ENCODE results near the gene HOXA1.

Gene HOXA1

DNA sequence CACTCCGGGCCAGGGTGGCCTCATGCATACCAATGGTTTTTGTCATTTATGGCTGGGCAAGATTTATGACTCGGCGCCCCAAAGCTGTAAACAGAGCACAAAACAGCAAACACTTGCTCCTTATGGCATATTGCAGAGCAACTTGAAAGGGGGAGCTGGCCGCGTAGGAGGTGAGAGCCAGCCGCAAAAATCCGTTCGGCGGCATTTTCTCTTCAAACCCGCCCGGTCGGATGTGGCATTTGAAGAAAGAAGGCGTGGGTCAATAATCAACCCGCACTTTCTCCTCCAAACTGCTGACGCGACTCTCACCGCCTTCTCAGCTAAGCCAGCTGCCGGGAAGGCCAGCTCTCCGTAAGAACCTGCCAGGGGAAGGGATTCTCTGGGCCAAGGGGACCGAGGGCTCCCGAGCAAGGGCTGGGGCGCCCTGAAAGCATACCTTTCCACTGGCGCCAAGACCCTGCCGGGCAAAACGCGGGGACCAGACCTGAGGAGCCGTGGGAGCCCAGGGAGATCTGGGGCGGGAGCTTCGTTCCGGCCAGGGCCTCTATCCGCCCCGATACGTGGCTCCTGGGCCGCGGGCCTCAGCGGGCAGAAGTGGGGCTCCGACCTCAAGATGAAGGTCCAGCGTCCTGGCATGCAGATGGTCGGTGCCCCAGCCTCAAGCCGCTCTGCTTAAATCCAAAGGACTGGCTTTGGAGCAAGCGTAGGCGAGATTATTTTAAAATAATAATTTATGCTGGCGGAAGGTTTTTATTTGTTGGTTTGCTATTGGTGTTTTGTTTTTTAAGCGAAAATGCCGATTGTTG, 19.6 kb upstream of the HOXA1 start:
- Mint-ChIP-seq H3K27me3 (peaks cover 12% of the 10 kb centered on the region), H3K4me3 (no peak overlapping the region), H3K4me1 (ENCODE audit: low read depth) (no peaks in the 10 kb centered on the region), H3K36me3 (ENCODE audit: low read depth) (no peaks in the 10 kb centered on the region), H3K27ac (no peak overlapping the region), H3K9me3 (no peaks in the 10 kb centered on the region)
- intact Hi-C loops (cut with micrococcal nuclease), result no loop called here

DNA sequence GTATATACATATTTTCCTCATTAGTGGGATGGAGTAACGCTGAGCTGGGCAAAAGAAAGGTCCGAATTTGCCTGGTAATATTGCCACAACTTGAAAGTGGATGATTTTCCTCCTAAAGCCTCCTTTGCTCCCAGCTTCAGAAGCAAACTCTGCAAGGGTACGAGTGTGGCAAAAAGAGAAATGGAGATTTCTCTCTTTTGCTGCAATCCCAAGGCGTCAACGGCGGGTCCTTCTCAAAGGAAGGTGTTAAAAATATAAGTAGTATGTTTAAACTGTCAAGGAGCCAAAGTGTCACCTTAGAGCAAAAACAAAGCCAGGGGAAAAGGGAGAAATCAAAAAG, 19.1 kb upstream of the HOXA1 start:
- no peaks in the 10 kb centered on the region for H3K9me3 Mint-ChIP-seq
- H3K36me3 Mint-ChIP-seq (ENCODE audit: low read depth), result no peaks in the 10 kb centered on the region
- H3K27ac Mint-ChIP-seq, result no peak overlapping the region
- H3K27me3 Mint-ChIP-seq, result peaks cover 13% of the 10 kb centered on the region
- intact Hi-C loops (cut with micrococcal nuclease), result no loop called here
- H3K4me1 Mint-ChIP-seq (ENCODE audit: low read depth), result no peaks in the 10 kb centered on the region
- no peak overlapping the region for H3K4me3 Mint-ChIP-seq

DNA sequence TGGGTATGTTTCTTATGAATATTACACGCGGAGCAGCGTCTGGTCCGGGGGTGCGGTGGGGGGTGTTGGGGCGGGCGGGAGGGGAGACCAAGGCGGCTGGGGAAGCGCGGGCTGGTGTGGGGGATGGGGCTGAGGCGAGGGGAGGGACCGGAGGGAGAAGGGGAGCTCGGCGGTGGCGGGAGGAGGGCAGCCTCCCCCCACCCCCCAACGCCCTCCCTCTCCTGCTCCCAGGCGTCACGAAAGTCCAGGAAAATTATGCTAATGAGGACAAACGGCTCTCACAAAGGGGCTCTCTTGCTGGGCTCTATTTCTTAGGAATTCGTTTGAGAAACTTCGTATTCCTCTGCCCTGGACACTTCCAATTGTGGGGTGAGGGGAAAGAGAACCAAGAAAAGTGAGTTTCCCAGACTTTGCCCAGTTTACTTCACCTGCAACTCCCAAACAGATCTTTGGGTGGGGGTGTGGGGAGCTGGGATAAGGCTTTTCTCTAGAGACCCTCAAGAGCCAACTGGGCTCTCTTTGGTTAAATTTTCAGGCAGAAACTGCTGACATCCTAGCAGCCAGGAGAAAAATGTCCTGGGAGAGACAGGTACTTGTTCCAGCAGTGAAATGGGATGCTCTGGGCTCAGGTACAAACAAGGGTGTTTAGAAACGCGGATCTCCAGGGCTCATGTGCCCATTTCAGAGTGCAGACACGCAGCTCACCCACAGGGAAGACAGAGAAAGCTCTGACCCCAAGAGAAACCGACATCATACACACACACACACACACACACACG, 18.4 kb upstream of the HOXA1 start:
- H3K36me3 Mint-ChIP-seq (ENCODE audit: low read depth), result no peaks in the 10 kb centered on the region
- intact Hi-C loops (cut with micrococcal nuclease), result no loop called here
- H3K27ac Mint-ChIP-seq, result no peak overlapping the region
- H3K27me3 Mint-ChIP-seq, result peaks cover 12% of the 10 kb centered on the region
- H3K9me3 Mint-ChIP-seq, result no peaks in the 10 kb centered on the region
- H3K4me3 Mint-ChIP-seq, result no peak overlapping the region
- H3K4me1 Mint-ChIP-seq (ENCODE audit: low read depth), result no peaks in the 10 kb centered on the region

DNA sequence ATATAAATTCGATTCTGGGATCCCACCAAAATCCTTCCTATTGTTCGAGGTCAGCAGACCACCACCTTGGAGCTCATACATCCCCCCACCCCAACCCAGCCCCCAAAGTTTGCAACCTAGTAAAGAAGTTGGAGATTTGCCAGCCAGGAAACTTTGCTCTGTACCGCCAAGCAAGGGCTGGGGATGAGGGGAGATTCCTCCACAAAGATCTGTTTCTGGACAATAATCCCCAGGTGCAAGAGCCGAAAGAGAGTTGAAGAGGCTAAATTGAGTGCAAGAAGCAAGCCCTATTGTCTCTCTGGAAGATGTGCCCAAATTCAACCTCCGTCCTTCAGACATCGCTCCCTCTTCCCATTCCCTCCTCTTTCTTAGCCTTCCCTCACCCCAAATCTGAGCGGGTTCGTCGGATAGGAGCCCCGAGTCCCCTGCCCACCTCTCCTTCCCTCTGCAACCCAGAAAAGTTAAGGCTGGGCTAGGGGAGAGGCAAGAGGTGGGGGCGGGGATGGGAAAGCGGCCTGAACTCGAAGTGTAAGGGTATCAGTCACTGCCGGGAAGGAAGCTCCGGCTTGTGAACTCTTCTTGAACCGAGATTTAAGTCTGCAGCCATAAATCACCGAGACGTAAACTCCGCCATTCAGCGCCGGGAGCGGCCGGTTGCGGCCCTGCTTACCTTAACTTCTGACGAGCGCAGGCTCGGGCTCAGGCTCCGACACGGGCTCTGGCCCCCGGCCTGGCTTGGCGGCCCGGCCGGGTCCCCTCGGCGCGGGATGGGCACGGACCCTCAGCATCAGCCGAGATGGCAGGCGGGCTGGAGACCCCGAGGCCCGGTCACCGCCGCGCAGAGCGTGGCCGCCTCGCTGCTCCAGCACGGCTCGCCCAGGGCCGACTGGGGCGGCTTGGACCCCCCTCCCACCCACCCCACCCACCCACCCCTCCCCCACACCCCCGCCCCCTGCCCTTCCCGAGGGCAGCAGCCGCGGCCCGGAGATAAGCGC, 17.5 kb upstream of the HOXA1 start:
- Mint-ChIP-seq H3K36me3 (ENCODE audit: low read depth) (no peaks in the 10 kb centered on the region), H3K9me3 (no peaks in the 10 kb centered on the region), H3K4me3 (no peak overlapping the region), H3K27ac (no peak overlapping the region), H3K27me3 (peaks cover 12% of the 10 kb centered on the region), H3K4me1 (ENCODE audit: low read depth) (no peaks in the 10 kb centered on the region)
- intact Hi-C loops (cut with micrococcal nuclease), result no loop called here

DNA sequence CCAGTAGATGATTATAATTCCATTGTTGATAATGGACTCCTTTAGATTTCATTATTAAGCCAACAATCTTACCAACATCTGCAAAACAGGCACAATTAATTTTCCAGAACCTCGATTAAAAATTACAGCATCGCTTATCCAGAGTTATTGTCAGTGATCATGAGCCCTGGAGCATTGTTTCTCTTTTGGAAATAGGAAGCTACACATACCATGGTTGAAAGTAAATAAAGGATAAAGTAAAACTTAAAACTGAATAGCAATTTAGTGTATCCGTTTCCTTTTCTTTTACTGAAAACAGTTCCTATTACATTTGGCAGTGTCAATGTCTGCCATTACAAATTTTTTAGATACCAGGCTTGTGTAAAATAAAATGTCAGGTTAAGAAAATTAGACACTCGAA, 16.6 kb upstream of the HOXA1 start:
- intact Hi-C loops (cut with micrococcal nuclease), result no loop called here
- H3K27me3 Mint-ChIP-seq, result peaks cover 12% of the 10 kb centered on the region
- peaks cover 5% of the 10 kb centered on the region for H3K36me3 Mint-ChIP-seq (ENCODE audit: low read depth)

DNA sequence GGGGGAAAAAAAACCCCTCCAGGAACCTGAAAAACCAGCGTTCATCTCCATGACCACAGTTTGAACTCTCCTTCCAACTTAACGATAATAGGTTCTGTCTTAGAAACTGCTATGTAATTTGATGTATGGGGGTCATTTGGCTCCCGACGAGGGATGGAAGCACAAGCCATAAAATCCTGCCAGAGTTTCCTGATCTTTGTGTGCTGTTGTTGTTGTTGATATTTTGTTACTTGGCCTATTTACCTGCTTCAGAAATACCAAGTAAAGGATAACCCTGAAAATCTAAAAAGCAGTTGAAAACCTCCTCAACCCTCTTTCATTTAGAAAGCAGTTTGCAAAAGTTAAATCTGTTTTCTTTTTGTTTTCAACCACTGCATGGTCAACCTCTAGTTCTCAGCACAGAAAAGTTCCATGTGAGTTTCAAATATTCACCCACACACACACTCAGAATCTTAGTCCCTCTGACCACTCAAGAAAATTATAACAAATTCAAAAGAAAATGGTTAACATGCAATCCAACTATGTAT, 16.0 kb upstream of the HOXA1 start:
- no peaks in the 10 kb centered on the region for H3K4me1 Mint-ChIP-seq (ENCODE audit: low read depth)
- intact Hi-C loops (cut with micrococcal nuclease), result no loop called here

More for the DNA sequence above, 16.6 kb upstream of the HOXA1 start:
- Mint-ChIP-seq H3K27ac (no peak overlapping the region), H3K9me3 (peaks cover 6% of the 10 kb centered on the region), H3K4me3 (no peak overlapping the region), H3K4me1 (ENCODE audit: low read depth) (no peaks in the 10 kb centered on the region)

DNA sequence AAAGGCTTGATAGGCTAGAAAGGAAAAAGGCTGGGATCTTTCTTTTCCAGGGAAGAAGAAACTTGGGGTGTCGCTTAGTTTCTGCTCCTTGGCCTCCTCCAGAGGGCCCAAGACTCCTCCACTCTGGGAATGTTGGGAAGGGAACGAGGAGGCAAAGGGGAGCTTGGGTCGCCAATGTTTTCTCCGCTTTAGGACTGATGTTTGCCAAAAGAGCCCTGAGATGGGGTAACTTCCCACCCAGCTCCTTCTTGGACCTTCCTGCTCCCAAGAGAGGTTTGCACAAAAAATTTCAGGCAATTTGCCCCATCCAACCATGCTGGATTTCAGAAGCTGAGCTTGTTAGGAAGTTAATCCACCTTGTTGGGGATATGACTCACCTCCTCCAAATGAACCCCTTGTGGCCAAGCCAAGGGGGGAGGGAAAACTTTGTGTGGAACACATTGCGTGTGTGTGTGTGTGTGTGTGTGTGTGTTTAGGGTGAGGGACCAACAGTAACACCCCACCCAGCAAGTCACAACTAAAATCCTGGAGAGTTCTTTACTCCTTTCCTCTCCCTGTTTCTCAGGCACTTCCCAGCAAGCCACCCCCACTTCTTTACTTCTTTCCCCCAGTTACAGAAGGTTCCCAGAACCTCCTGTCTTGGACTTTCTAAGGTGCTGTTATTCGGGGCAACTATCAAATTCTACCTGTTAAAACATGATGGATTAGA, 15.4 kb upstream of the HOXA1 start:
- intact Hi-C loops (cut with micrococcal nuclease), result no loop called here
- Mint-ChIP-seq H3K4me1 (ENCODE audit: low read depth) (no peaks in the 10 kb centered on the region), H3K36me3 (ENCODE audit: low read depth) (peaks cover 6% of the 10 kb centered on the region), H3K27me3 (peaks cover 16% of the 10 kb centered on the region), H3K9me3 (peaks cover 8% of the 10 kb centered on the region), H3K4me3 (no peak overlapping the region), H3K27ac (no peak overlapping the region)

More for the DNA sequence above, 16.0 kb upstream of the HOXA1 start:
- no peak overlapping the region for H3K4me3 Mint-ChIP-seq
- H3K36me3 Mint-ChIP-seq (ENCODE audit: low read depth), result peaks cover 6% of the 10 kb centered on the region
- no peak overlapping the region for H3K27ac Mint-ChIP-seq
- H3K27me3 Mint-ChIP-seq, result peaks cover 11% of the 10 kb centered on the region
- peaks cover 8% of the 10 kb centered on the region for H3K9me3 Mint-ChIP-seq

DNA sequence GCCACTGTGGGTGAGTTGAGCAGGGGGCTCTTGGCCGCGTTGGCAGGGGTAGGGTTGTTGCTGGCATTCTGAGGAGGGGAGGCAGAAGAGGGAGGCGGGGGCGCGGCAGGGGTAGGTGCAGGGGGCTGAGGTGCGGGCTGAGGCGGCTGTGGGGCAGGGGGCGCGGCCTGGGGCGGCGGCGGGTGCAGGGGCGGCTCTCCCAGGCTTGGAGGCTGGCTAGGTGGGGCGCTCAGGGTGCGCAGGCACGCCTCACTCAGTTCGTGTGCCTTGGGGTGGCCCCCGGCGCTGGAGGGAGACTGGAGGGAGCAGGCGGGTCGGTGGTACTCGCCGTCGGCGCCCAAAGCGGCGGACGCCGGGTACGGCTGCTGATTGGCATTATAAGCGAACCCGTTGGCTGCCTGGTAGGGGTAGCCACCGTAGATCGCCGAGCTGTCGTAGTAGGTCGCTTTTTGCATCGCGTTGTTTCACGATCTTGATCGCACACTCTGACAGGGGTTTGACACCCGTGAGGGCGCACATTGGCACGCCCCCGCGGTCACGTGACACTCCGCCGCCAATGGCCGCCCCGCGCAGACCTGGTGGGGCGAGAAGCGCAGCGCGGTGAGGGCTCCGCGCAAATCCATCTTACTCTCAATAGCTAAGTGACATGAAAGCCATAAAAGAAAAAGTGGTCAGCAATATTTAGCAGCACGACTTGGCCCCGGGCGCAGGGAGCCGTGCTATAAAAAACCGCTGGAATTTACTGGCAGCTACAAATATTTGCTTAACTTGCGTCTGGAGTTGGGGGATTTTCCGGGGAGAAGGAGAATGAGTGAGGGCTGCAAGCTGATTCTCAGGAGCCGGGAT, 14.6 kb upstream of the HOXA1 start:
- intact Hi-C loops (cut with micrococcal nuclease), result no loop called here
- H3K4me1 Mint-ChIP-seq (ENCODE audit: low read depth), result no peaks in the 10 kb centered on the region
- H3K27ac Mint-ChIP-seq, result no peak overlapping the region
- H3K9me3 Mint-ChIP-seq, result peaks cover 8% of the 10 kb centered on the region
- no peak overlapping the region for H3K4me3 Mint-ChIP-seq
- peaks cover 24% of the 10 kb centered on the region for H3K27me3 Mint-ChIP-seq
- peaks cover 6% of the 10 kb centered on the region for H3K36me3 Mint-ChIP-seq (ENCODE audit: low read depth)

DNA sequence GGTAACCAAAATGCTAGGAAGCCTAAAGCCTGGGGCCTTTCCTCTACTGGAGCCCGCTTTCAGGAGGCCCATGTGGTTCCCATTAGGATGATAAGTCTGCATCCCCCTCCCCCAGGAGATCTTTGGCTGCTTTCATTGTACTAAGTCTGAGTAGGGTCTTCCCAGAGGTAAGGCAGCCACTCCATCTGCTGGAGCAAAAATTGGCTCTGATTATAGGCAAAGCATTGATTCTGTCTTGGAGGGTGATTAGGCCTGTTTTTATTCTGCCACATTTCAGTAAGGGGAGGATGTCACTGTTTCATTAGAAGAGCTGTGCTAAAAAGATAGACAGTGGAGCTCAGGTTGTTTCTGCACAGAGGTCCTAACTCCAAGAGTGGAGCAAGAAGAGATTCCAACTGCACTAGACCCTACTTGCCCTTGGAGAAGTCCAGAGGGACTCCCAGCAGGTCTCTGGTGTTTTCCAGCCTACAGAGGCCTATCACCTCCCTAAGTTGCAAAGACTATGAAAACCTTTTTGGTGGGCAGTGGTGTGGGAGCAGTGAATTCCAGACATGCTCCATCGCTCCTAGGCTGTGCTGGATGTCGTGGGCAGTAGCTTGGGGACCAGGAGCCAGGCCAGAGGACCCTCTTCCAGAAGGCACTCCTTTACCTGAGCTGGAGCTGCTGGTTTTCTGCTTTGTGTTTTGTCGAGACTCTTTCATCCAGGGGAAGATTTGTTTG, 13.8 kb upstream of the HOXA1 start:
- Mint-ChIP-seq H3K27ac (no peak overlapping the region), H3K36me3 (ENCODE audit: low read depth) (peaks cover 6% of the 10 kb centered on the region)
- intact Hi-C loops (cut with micrococcal nuclease), result no loop called here

DNA sequence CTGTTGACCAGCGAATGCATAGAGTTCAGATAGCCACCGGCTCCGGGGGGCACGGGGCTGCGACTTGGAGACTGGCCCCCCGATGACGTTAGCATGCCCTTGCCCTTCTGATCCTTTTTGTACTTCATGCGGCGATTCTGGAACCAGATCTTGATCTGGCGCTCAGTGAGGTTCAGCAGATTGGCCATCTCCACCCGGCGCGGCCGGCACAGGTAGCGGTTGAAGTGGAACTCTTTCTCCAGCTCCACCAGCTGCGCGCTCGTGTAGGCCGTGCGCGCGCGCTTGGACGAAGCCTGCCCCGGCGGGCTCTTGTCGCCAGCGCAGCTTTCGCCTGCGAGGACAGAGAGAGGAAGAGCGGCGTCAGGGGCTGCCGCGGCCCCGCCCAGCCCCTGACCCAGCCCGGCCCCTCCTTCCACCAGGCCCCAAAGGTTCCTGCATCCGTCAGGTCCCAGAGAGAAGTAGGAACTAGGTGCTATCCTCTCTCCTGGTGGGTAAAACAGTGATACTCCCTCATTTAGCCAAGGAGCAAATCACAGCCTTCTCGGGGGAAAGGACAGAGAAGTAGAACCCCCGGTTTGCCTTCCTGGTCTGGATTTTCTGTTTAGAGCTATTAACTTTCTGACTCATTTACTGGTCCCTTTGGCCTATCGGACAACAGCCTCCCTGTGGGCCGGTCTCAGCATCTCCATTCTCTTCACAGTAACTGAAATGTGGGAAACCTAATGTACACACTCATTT, 12.8 kb upstream of the HOXA1 start:
- H3K36me3 Mint-ChIP-seq (ENCODE audit: low read depth), result peaks cover 9% of the 10 kb centered on the region
- no peak overlapping the region for H3K27ac Mint-ChIP-seq
- intact Hi-C loops (cut with micrococcal nuclease), result no loop called here
- H3K9me3 Mint-ChIP-seq, result peaks cover 8% of the 10 kb centered on the region
- H3K27me3 Mint-ChIP-seq, result peaks cover 41% of the 10 kb centered on the region
- no peak overlapping the region for H3K4me3 Mint-ChIP-seq
- H3K4me1 Mint-ChIP-seq (ENCODE audit: low read depth), result peaks cover 9% of the 10 kb centered on the region

More for the DNA sequence above, 13.8 kb upstream of the HOXA1 start:
- H3K4me1 Mint-ChIP-seq (ENCODE audit: low read depth), result no peaks in the 10 kb centered on the region
- H3K27me3 Mint-ChIP-seq, result peaks cover 30% of the 10 kb centered on the region
- peaks cover 8% of the 10 kb centered on the region for H3K9me3 Mint-ChIP-seq
- H3K4me3 Mint-ChIP-seq, result no peak overlapping the region

DNA sequence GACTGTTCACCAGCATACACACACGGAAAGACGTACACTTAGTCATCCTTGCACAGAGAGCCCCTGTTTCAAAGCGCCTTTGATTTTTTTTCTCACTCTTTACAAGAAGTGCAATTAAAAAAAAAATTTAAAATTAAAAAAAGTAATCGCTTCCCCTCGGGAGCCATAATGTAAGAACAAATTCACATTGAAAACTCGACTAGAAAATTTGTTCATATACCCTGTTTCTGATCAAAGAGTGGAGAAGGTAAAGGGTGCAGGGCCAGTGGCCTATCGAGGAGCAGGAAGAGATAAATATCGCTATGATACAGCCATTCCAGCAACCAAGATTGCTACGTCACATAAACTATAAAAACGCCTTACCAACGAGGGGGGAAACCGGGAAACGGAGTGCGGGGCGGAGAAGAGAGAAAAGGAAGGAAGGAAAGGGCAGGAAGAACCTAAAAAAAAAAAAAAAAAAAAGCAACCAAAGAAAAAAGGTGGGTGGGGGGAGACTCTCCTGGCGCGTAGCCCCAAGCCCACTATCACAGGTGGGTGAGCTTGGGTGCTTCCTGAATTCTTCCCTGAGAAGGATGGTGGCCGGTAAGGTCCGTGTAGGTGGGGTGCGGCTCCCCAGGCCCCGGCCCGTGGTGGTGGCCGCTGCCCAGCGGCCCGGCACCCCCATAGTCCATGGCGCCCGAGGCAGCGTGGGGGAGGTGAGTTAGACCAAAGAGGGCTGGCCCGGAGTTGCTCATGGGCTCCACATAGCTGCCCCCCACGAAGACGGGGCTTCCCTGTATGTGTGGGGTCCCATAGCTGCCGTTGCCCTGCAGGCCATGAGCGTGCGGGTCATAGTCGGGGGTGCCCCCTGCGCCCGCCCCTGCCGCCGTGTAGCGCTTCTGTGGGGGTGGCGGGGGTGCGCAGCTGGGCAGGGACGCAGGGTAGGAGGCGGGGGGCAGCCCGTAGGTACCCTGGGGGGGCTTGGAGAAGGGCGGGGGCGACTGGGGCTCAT, 11.9 kb upstream of the HOXA1 start:
- Mint-ChIP-seq H3K4me1 (ENCODE audit: low read depth) (peaks cover 17% of the 10 kb centered on the region), H3K4me3 (no peak overlapping the region), H3K27me3 (peaks cover 47% of the 10 kb centered on the region), H3K9me3 (peaks cover 8% of the 10 kb centered on the region), H3K36me3 (ENCODE audit: low read depth) (peaks cover 12% of the 10 kb centered on the region), H3K27ac (no peak overlapping the region)
- intact Hi-C loops (cut with micrococcal nuclease), result no loop called here
